IMR-90 (cell line): ENCODE measurements around the gene ITPR2. TPM values are rescaled to one million over a fixed set of nuclear protein-coding genes. Genes with fewer than 3 reads are reported as not detected.

Experiments used
- ATAC-seq: fragments of 200-7000 bp; cut with Tn5 transposase; 2 replicates; pipeline ENCODE4 v1.9.1; 2020; ENCODE audit warnings: low read depth, mild to moderate bottlenecking, moderate library complexity
- BruUV-seq: library from RNA; stranded (reverse); fragments of 400-500 nt; replicated peaks from 2 replicates; lab custom pipeline; 2021; lab: Mats Ljungman, UMichigan
- CTCF ChIA-PET: fragments of 300-600 bp; formaldehyde crosslinking; extraction: SDS; loops from one replicate; lab custom pipeline; 2021; ENCODE audit warnings: antibody characterized with exemption; lab: Yijun Ruan, JAX
- POLR2A ChIA-PET: fragments of 300-600 bp; sonication (Branson Sonifier 250); formaldehyde crosslinking; loops from one replicate; lab custom pipeline; 2022; ENCODE audit warnings: antibody characterized with exemption; ENCODE audit not compliant: unreplicated experiment; lab: Charles Lee
- DNase-seq: peaks from one replicate; pipeline ENCODE4 v3.0.0; 2013
- H2AFZ ChIP-seq: replicated peaks from 2 replicates; pipeline ENCODE3; 2013; ENCODE audit warnings: low read length, mild to moderate bottlenecking; ENCODE audit not compliant: poor library complexity
- H2AK5ac ChIP-seq: 2 replicates; pipeline ENCODE4 v1.6.1; 2013; ENCODE audit warnings: low read depth, low read length, inconsistent platforms
- H2AK9ac ChIP-seq: replicated peaks from 2 replicates; pipeline ENCODE3; 2013; ENCODE audit warnings: mild to moderate bottlenecking, low read depth, low read length, moderate library complexity; ENCODE audit not compliant: poor library complexity
- H2BK120ac ChIP-seq: 2 replicates; pipeline ENCODE4 v1.6.1; 2013; ENCODE audit warnings: low read depth, low read length, inconsistent platforms
- H2BK15ac ChIP-seq: 3 replicates; pipeline ENCODE4 v1.6.1; 2013; ENCODE audit warnings: low read depth, low read length, inconsistent platforms
- H2BK20ac ChIP-seq: 2 replicates; pipeline ENCODE4 v1.6.1; 2013; ENCODE audit warnings: low read depth, mild to moderate bottlenecking, inconsistent platforms, low read length, moderate library complexity
- H2BK5ac ChIP-seq: 2 replicates; pipeline ENCODE4 v1.6.1; 2013; ENCODE audit warnings: mild to moderate bottlenecking, low read depth, low read length, inconsistent platforms; ENCODE audit not compliant: poor library complexity, severe bottlenecking
- H3K14ac ChIP-seq: replicated peaks from 2 replicates; pipeline ENCODE4 v1.6.1; 2013; ENCODE audit warnings: low read depth, low read length, inconsistent platforms
- H3K18ac ChIP-seq: 2 replicates; pipeline ENCODE4 v1.6.1; 2013; ENCODE audit warnings: low read depth, low read length, control low read depth
- H3K23ac ChIP-seq: 2 replicates; pipeline ENCODE4 v1.6.1; 2013; ENCODE audit warnings: low read depth, low read length, inconsistent platforms
- H3K27ac ChIP-seq: 2 replicates; pipeline ENCODE4 v1.5.1; 2013; ENCODE audit warnings: mild to moderate bottlenecking, control low read depth, low read length; ENCODE audit not compliant: insufficient read depth
- H3K27me3 ChIP-seq: 2 replicates; pipeline ENCODE4 v1.6.1; 2013; ENCODE audit warnings: low read length; ENCODE audit not compliant: control insufficient read depth, insufficient read depth
- H3K36me3 ChIP-seq: 2 replicates; pipeline ENCODE4 v1.6.1; 2013; ENCODE audit warnings: low read length, mixed read lengths; ENCODE audit not compliant: control insufficient read depth, insufficient read depth
- H3K4ac ChIP-seq: 2 replicates; pipeline ENCODE4 v1.6.1; 2013; ENCODE audit warnings: low read depth, low read length, inconsistent platforms
- H3K4me1 ChIP-seq: 2 replicates; pipeline ENCODE4 v1.6.1; 2013; ENCODE audit warnings: low read length, mixed read lengths; ENCODE audit not compliant: control insufficient read depth, insufficient read depth
- H3K4me2 ChIP-seq: 2 replicates; pipeline ENCODE4 v1.6.1; 2013; ENCODE audit warnings: low read depth, mild to moderate bottlenecking, control low read depth, low read length, moderate library complexity
- H3K4me3 ChIP-seq: 2 replicates; pipeline ENCODE4 v1.5.1; 2013; ENCODE audit warnings: low read depth, mild to moderate bottlenecking, control low read depth, low read length, moderate library complexity; ENCODE audit not compliant: insufficient read depth
- H3K56ac ChIP-seq: 2 replicates; pipeline ENCODE4 v1.6.1; 2013; ENCODE audit warnings: low read length, inconsistent platforms; ENCODE audit not compliant: insufficient read depth; ENCODE audit errors: extremely low read depth
- H3K79me1 ChIP-seq, 2 experiments: 2 replicates each; pipeline ENCODE4 v1.6.1; 2013; ENCODE audit warnings: low read length in 2 of 2, inconsistent platforms in 1 of 2, low read depth in 1 of 2
- H3K9ac ChIP-seq: 2 replicates; pipeline ENCODE4 v1.6.1; 2013; ENCODE audit warnings: low read depth, low read length, control low read depth
- H3K9me1 ChIP-seq: 2 replicates; pipeline ENCODE4 v1.6.1; 2013; ENCODE audit warnings: low read length, inconsistent platforms; ENCODE audit not compliant: insufficient read depth
- H3K9me3 ChIP-seq: 2 replicates; pipeline ENCODE4 v1.6.1; 2013; ENCODE audit warnings: low read length; ENCODE audit not compliant: control insufficient read depth, insufficient read depth
- H4K20me1 ChIP-seq: 2 replicates; pipeline ENCODE4 v1.6.1; 2013; ENCODE audit warnings: low read length, inconsistent platforms; ENCODE audit not compliant: insufficient read depth
- H4K5ac ChIP-seq: 2 replicates; pipeline ENCODE4 v1.6.1; 2013; ENCODE audit warnings: mild to moderate bottlenecking, low read depth, low read length, control low read depth
- H4K8ac ChIP-seq, 2 experiments: 2 replicates each; pipeline ENCODE4 v1.6.1; 2013; ENCODE audit warnings: low read depth in 2 of 2, low read length in 2 of 2, control low read depth in 1 of 2, inconsistent platforms in 1 of 2
- H4K91ac ChIP-seq: 2 replicates; pipeline ENCODE4 v1.6.1; 2013; ENCODE audit warnings: low read depth, low read length, inconsistent platforms; ENCODE audit not compliant: insufficient read depth
- CEBPB ChIP-seq: IDR thresholded peaks from 2 replicates; pipeline ENCODE4 v1.6.1; 2012; ENCODE audit warnings: low read depth, low read length, improper control_type of control experiment
- FOS ChIP-seq: fragments of 150-350 bp; IDR thresholded peaks from 2 replicates; pipeline ENCODE4 v1.6.1; 2016; ENCODE audit warnings: low read depth, low read length
- MAFK ChIP-seq: IDR thresholded peaks from 2 replicates; pipeline ENCODE4 v1.6.1; 2012; ENCODE audit warnings: low read depth, low read length, improper control_type of control experiment
- POLR2A ChIP-seq: IDR thresholded peaks from 2 replicates; pipeline ENCODE4 v1.6.1; 2012; ENCODE audit warnings: mild to moderate bottlenecking, low read depth, low read length
- RFX5 ChIP-seq: IDR thresholded peaks from 2 replicates; pipeline ENCODE4 v1.8.0; 2012; ENCODE audit warnings: low read depth, mild to moderate bottlenecking, low read length, moderate library complexity
- dilution Hi-C: fragments of 300-500 bp; cut with HindIII; formaldehyde crosslinking; loops from one replicate; pipeline ENCODE4 v1.14.3; 2018; ENCODE audit warnings: low sequenced_read_pairs; ENCODE audit not compliant: unreplicated experiment
- in situ Hi-C: fragments of 300-500 bp; cut with MboI; formaldehyde crosslinking; loops from 3 replicates; pipeline ENCODE4 v1.14.3; 2019; ENCODE audit warnings: low sequenced_read_pairs, inconsistent platforms, mixed read lengths
- intact Hi-C: fragments of 100-400 bp; cut with micrococcal nuclease; formaldehyde crosslinking; loops from 2 replicates; pipeline ENCODE4 v1.10.0; 2022
- polyA plus RNA-seq, 3 experiments: library from polyadenylated mRNA; depleted of rRNA; stranded (reverse); fragments of >200 nt; gene quantifications; 2 replicates each; pipeline ENCODE4 v1.2.3, GENCODE V29; 2012; ENCODE audit warnings: low replicate concordance in 1 of 3
- total RNA-seq: library from RNA; depleted of rRNA; stranded (reverse); fragments of >200 nt; gene quantifications from 2 replicates; pipeline ENCODE4 v1.2.3, GENCODE V29; 2012

The ITPR2 gene
- total and polyA plus RNA-seq, 2 of the 4 experiments (the other 2 are of a cell fraction): 1.2 to 9.0 TPM

DNA sequence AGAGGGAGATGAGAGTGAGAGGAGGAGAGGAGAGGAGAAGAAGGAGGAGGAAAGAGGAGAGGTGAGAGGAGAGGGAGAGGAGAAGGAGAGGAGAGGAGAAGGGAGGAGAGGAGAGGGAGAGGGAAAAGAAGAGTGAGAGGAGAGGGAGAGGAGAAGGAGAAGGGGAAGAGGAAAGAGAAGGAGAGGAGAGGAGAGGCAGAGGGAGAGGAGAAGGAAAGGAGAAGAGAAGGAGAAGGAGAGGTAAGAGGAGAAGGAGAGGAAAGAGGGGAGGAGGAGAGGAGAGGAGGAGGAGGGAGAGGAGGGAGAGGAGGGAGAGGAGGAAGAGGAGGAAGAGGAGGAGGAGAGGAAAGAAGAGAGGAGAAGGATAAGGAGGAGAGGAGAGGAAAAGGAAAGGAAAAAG lies 266.8 kb downstream of the ITPR2 start:
- no peak for TF ChIP-seq RFX5
- no peak for TF ChIP-seq MAFK
- no peak for TF ChIP-seq FOS
- no peak for TF ChIP-seq CEBPB
- no peak for TF ChIP-seq POLR2A
- H3K9ac ChIP-seq: no peak overlapping the region
- H3K56ac ChIP-seq: no peak overlapping the region
- ATAC-seq (no peak), DNase-seq (no peak)
- no peak overlapping the region for H2BK5ac ChIP-seq
- dilution Hi-C loops (no loop called here), intact Hi-C loops (no loop called here), in situ Hi-C loops (no loop called here)
- no peak overlapping the region; the same call in 1 of the 2 replicates for H3K18ac ChIP-seq
- no peak overlapping the region for H2AFZ ChIP-seq
- no peaks in the 10 kb centered on the region for H3K79me1 ChIP-seq
- no peak overlapping the region for H3K4me2 ChIP-seq
- no peak overlapping the region for H4K8ac ChIP-seq
- no peak overlapping the region for H3K14ac ChIP-seq
- no TSS peak for BruUV-seq
- H3K4me1 ChIP-seq: no peaks in the 10 kb centered on the region; the same call in 1 of the 2 replicates
- no peak overlapping the region for H2BK15ac ChIP-seq
- H4K5ac ChIP-seq: no peak overlapping the region
- H4K91ac ChIP-seq: no peak overlapping the region
- H3K9me3 ChIP-seq: no peaks in the 10 kb centered on the region
- ChIA-PET POLR2A (no interaction called here), CTCF (no interaction called here)
- no peak overlapping the region for H2AK5ac ChIP-seq
- H3K4me3 ChIP-seq: no peak overlapping the region
- H3K9me1 ChIP-seq: 0 out of 2 replicates have a peak, but pooled peaks cover 2% of the 10 kb centered on the region
- H3K4ac ChIP-seq: no peak overlapping the region
- H2AK9ac ChIP-seq: no peak overlapping the region
- no peak overlapping the region for H3K27ac ChIP-seq
- H2BK20ac ChIP-seq: no peak overlapping the region
- H3K36me3 ChIP-seq: no peaks in the 10 kb centered on the region
- H2BK120ac ChIP-seq: no peak overlapping the region
- H4K20me1 ChIP-seq: no peaks in the 10 kb centered on the region
- no peak overlapping the region for H3K23ac ChIP-seq
- H3K27me3 ChIP-seq: no peaks in the 10 kb centered on the region
